Neutrophil (primary cell): Measurements from ENCODE around the gene ASCC2.
"Not testable (repeated sequence)": the region's sequence is repeated elsewhere in the genome, so short reads cannot be mapped to it uniquely, and the experiment has no call there.

Source experiments
- H3K27ac ChIP-seq: fragments of 200-600 bp; sonication (generic); 2 replicates; pipeline ENCODE4 v1.5.1; 2016; ENCODE audit warnings: mild to moderate bottlenecking, moderate library complexity
- H3K27me3 ChIP-seq: fragments of 200-600 bp; sonication (generic); 2 replicates; pipeline ENCODE4 v1.6.0; 2016; ENCODE audit warnings: mild to moderate bottlenecking
- H3K36me3 ChIP-seq: fragments of 200-600 bp; sonication (generic); 2 replicates; pipeline ENCODE4 v1.5.1; 2017
- H3K4me1 ChIP-seq, 2 experiments: fragments of 200-600 bp in 1 of 2; sonication (generic) in 1 of 2; 1 replicate in 1 of 2; 2 replicates in 1 of 2; pipeline versions ENCODE4 v1.5.1 to v1.6.1; 2013 to 2016; ENCODE audit warnings: low read depth in 1 of 2, low read length in 1 of 2, mild to moderate bottlenecking in 1 of 2, moderate library complexity in 1 of 2; ENCODE audit not compliant: control insufficient read depth in 1 of 2, insufficient read depth in 1 of 2
- H3K4me3 ChIP-seq, 2 experiments: fragments of 200-600 bp in 1 of 2; sonication (generic) in 1 of 2; 1 replicate in 1 of 2; 2 replicates in 1 of 2; pipeline ENCODE4 v1.5.1; 2013 to 2016; ENCODE audit warnings: low read depth in 1 of 2, low read length in 1 of 2, mild to moderate bottlenecking in 1 of 2, moderate library complexity in 1 of 2
- H3K9me3 ChIP-seq: fragments of 200-600 bp; sonication (generic); 2 replicates; pipeline ENCODE4 v1.5.1; 2016
- CTCF ChIP-seq: fragments of 200-600 bp; sonication (generic); IDR thresholded peaks from 2 replicates; pipeline ENCODE4 v1.5.1; 2016; ENCODE audit warnings: antibody characterized with exemption

ASCC2 gene

GRCh38 chr22:29758068-29758622, 79.9 kb downstream of the ASCC2 start:
- Histone ChIP-seq H3K9me3 (no peaks in the 10 kb centered on the region), H3K27me3 (no peaks in the 10 kb centered on the region)

GRCh38 chr22:29757096-29757495, 81.0 kb downstream of the ASCC2 start:
- Histone ChIP-seq H3K27ac (no peak overlapping the region), H3K27me3 (no peaks in the 10 kb centered on the region), H3K4me1 (peaks cover 11 to 13% of the 10 kb centered on the region in 2 experiments), H3K9me3 (no peaks in the 10 kb centered on the region), H3K36me3 (peaks cover 6% of the 10 kb centered on the region), H3K4me3 (no peak overlapping the region)
- no peak for TF ChIP-seq CTCF

More at GRCh38 chr22:29758068-29758622, 79.9 kb downstream of the ASCC2 start:
- Histone ChIP-seq H3K4me3 (no peak overlapping the region), H3K4me1 (peaks cover under 1 to 4% of the 10 kb centered on the region in 2 experiments), H3K27ac (no peak overlapping the region), H3K36me3 (peaks cover 6% of the 10 kb centered on the region)
- TF ChIP-seq CTCF: no peak

GRCh38 chr22:29756341-29756740, 81.7 kb downstream of the ASCC2 start:
- Histone ChIP-seq H3K4me1 (peaks cover 18 to 21% of the 10 kb centered on the region in 2 experiments), H3K9me3 (no peaks in the 10 kb centered on the region), H3K27me3 (no peaks in the 10 kb centered on the region), H3K4me3 (no peak overlapping the region), H3K27ac (no peak overlapping the region), H3K36me3 (peaks cover 6% of the 10 kb centered on the region)
- no peak for TF ChIP-seq CTCF

- Histone ChIP-seq H3K4me3 (no peak overlapping the region), H3K27ac (no peak overlapping the region), H3K9me3 (no peaks in the 10 kb centered on the region), H3K4me1 (peaks cover 23 to 25% of the 10 kb centered on the region in 2 experiments), H3K36me3 (peaks cover 6% of the 10 kb centered on the region), H3K27me3 (no peaks in the 10 kb centered on the region)
- TF ChIP-seq CTCF: no peak
Measured at GRCh38 chr22:29755889-29756288, 82.2 kb downstream of the ASCC2 start.

GRCh38 chr22:29754658-29755395, 83.2 kb downstream of the ASCC2 start:
- H3K27ac ChIP-seq, H3K36me3 ChIP-seq, H3K27me3 ChIP-seq, H3K9me3 ChIP-seq, H3K4me3 ChIP-seq: not testable (repeated sequence)
- peaks cover 33 to 36% of the 10 kb centered on the region in 2 experiments for H3K4me1 ChIP-seq
